Stimulated activated CD4-positive, alpha-beta T cell treated with anti-CD3 and anti-CD28 coated beads, Interleukin-2, amount 100 ng/mL, for 24 hours (primary cell): ENCODE data around the gene PGP.
"Not testable (repeated sequence)": the region's sequence is repeated elsewhere in the genome, so short reads cannot be mapped to it uniquely, and the experiment has no call there.

Source experiments
- DNase-seq, 2 donors: peaks; one replicate each; pipeline ENCODE4 v3.0.0-alpha.2; 2020

Gene PGP

DNA sequence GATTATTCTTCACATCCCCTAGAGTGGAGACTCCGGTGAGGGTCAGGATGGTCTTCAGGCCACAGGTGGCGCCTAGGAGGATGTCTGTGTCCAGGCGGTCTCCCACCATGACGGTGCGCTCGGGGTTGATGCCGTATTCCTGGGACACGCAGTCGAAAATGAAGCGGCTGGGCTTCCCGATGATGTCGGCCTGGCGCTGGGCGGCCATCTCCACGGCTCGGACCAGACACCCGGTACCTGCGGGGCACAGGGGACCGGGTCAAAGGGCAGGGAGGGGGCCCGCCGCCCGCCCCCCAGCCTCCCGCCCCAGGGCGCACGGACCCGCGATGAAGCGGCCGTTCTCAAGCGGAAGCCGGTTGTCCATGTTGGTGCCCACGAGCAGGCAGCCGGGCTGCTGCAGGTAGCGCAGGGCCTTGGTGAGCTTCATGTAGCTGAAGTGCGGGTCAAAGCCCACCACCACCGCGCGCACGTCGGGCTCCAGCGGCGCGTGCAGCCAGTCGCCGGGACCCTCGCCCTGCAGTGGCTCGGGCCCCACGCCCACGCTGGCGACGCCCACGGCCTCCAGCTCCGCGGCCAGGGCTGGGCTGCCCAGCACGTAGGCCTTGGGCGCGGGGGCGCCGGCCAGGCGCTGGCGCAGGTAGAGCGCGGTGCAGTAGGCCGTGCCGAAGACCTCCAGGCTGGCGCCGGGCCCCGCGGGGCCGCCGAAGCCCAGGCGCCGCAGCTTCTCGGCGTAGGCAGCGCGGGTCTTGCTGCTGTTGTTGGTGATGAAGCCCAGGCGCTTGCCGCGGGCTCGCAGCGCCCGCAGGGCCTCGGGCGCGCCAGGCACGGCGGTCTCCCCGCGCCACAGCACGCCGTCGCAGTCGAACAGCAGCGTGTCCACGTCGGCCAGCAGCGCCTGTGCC is 572 bp downstream of the PGP start:
- peak in 1 of 2 donors; percentile 33 for DNase-seq

DNA sequence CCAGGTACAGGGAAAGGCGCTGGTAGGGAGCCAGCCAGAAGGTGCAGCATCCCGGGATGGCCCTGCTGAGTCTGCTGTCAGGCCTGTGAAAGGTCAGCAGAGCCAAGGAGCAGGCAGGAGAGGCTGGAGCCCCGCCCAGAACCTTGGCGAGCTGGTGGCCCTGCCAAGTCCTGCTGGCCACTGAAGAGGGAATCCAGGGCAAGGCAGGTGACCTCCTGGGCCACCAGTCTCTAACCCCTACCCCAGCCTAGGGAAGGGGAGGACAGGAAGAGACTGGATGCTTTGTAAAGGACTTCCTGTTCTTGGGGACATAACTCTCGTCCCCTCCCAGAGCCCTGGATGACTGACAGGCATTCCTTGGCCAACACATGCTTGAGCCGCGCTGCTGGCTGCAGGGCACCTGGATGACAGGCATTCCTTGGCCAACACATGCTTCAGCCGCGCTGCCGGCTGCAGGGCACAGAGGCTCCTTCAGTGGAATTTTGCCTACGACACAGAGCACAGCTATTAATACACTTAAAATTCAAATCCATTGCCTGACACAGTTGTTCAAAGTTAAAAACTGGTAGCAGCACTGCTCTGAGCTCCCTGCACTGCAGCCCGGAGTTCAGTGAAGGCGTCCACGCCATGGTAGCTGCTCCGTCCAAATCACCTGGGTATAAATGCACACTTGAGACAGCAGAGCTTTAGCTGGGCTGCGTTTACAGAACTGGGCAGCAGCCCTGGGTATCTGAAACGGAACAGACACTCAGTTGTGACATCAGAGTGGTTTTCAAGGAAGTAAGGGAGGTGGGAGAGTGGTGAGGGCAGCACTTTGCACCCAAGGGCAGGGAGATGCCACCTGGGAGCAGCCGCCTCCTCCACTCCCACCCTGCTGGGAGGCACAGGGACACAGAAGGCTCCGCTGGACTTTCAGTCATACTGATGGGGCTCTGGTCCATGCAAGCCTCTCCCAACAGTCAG is 2.0 kb downstream of the PGP start:
- peak in 1 of 2 donors; percentile 15 for DNase-seq

DNA sequence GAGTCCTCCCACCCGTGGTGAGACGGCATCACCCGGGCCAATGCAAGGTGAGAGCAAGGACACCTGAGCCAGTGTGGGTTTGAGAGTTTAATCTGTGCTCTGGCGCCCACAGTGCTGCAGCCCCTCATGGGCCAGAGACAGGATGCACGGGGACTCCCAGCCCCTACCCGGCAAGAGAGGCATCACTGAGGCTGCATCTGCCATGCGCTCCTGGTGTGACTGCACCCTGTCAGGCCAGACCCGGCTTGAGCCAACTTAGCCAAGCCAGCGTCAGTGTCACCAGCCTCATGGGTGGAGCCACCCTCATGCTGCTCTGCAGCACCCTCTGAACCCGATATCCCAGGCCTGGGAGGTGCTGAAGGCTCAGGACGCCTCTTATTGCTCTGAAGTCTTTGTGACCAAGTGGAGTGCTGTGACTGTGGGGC is 2.7 kb downstream of the PGP start:
- DNase-seq: peak in 1 of 2 donors; percentile 17

GRCh38 chr16:2210386-2211365 is 4.0 kb downstream of the PGP start, which contains the start of gene BRICD5:
Gene BRICD5, minus strand, starts transcription at chr16:2210863. Its CDS starts 30 bp downstream, at chr16:2210833.
- DNase-seq: peak in 1 of 2 donors; percentile 22

GRCh38 chr16:2210009-2210332 is 4.7 kb downstream of the PGP start:
- no peak for DNase-seq

DNA sequence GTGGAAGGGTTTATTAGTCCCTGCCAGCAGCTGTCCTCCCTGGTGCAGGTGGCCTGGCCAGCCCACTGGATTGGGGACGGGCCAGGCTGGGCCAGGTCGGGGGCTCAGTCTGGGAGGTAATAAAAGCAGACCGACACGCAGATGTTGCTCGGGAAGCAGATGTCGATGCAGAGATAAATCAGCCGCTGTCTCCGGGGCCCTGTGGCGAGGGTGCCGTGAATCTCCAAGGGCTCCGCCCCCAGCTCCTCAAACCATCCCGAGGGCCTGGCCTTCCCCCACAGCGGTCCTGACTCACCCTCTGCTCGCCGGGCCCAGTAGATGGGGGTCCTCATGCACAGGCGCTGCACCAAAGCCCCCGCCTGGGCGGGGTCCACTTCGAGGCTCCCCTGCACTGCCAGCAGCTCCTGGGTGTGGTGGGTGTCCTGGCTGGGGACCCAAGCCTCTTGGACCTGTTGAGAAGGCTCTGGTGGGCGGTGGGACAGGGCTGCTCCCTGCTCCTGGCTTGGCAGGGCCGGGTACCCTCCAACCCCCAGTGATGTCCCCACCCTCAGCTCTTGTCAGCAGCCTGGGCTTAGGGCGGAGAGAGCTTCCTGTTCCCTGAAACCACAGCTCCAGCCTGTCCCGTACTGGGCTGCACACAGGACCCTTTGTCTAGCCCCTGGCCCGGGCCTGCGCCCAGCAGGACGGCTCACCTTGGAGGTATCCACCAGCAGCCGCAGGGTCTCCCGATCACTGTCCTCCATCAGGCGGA is 5.2 kb downstream of the PGP start:
- DNase-seq: no peak

DNA sequence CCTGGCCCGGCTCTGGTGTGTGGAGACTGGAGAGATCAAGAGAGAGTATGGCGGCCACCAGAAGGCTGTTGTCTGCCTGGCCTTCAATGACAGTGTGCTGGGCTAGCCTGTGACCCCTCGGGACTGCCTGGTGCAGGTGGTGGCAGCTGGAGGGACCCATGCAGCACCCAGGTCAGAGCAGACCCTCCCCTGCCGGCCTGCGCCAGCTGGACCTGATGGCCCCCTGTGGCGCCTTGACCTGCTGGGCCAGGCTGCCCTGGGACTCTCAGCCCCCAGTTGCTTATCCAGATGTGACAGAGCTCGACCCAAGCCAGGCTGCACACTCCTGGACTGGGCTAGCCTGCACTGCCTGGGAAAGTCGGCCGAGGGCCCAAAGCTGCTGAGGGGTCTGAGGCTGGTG is 5.9 kb downstream of the PGP start:
- no peak for DNase-seq

DNA sequence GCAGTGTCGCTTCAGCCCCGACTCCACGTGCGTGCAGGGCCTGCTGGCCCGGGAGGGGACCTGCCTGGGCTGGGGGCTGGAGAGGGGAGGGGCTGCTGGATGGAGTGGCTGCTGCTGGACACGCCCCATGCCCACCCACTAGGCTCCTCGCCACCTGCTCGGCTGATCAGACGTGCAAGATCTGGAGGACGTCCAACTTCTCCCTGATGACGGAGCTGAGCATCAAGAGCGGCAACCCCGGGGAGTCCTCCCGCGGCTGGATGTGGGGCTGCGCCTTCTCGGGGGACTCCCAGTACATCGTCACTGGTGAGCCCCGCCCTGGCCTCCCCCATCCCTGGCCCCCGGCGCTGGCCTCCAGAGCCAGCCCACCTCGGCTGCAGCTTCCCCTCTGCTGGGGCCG is 6.3 kb downstream of the PGP start:
- no peak for DNase-seq

- no peak for DNase-seq
These were observed 6.8 kb downstream of the PGP start for GRCh38 chr16:2207872-2208271.

DNA sequence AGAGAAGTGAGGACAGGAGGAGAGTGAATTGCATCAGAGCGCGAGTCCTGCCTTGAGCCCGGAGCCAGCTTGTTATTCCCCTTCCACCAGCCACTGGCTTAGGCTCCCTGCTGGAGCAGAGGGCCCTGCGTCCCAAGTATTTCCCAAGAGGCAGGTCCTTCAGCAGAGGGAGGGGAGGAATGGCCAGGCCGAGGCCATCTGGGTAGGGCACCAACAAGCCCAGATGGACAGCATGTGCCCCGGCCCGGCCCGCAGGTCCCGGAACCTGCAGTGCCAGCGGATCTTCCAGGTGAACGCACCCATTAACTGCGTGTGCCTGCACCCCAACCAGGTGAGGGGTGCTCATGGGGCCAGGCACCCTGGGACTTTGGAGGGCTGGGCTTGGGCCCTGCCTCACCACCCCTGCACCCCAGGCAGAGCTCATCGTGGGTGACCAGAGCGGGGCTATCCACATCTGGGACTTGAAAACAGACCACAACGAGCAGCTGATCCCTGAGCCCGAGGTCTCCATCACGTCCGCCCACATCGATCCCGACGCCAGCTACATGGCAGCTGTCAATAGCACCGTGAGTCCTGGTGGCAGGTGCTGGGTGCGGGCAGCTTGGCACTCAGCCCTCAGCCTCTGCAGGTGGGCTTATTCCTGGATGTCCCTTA is 7.7 kb downstream of the PGP start:
- DNase-seq: no peak

GRCh38 chr16:2206420-2206779 is 8.2 kb downstream of the PGP start:
- DNase-seq: no peak

DNA sequence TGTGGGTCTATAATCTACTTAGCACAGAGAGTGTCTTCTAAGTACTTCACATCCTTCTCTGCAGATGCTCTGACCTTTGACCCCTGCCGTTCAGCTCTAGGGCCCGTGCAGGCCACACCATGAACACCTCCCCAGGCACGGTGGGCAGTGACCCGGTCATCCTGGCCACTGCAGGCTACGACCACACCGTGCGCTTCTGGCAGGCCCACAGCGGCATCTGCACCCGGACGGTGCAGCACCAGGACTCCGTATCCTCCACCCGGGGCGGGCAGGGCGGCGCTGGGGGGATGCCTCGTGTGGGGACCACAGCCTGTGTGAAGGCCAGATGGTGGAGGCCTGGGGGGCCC is 8.7 kb downstream of the PGP start:
- DNase-seq: no peak

DNA sequence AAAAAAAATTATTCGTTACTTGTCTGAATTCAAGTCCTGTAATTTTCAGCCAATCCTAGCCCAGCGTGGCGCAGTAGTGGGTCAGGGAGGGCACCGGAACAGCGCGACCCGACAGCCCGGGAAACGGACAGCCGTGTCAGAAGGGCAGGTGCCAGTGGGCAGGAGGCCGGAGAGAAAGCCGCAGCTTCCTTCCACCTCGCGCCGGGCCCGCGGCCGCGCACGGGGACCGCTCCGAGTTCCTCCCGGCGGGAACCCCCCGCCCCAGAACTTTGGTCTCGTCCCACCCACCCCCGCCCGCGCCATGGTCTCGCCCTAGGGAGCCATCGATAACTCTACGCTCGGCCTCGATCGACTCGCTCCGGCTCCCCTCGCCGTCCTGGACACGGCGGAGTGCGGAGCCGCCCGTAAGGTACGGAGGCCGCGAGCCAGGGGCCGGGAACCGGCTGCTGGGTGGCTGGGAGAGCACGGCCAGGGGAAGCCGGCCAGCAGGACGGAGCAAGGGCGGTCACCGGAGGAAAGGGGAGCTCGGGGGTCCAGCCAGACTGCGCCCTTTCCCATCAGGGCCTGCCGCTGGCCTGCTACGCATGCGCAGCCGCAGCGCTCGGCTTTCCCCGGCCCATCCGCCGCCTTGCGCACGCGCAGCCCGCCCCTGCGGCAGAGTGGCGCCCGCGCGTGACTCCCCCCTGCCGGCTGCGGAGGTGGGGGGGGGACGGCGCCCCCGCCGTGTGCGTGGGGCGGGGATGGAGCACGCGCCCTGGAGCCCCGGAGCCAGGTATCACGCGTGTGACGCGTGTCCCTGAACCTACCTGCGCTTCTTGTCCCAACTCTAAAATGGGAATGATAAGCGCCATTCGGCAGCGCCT is 9.3 kb downstream of the PGP start, which contains the start of gene MLST8:
MLST8 (plus strand) TSS at position 351 of the 863 bp plus-strand sequence. CDS start 632 bp downstream, outside the sequence.
- peak; percentile 88 to 90 for DNase-seq

DNA sequence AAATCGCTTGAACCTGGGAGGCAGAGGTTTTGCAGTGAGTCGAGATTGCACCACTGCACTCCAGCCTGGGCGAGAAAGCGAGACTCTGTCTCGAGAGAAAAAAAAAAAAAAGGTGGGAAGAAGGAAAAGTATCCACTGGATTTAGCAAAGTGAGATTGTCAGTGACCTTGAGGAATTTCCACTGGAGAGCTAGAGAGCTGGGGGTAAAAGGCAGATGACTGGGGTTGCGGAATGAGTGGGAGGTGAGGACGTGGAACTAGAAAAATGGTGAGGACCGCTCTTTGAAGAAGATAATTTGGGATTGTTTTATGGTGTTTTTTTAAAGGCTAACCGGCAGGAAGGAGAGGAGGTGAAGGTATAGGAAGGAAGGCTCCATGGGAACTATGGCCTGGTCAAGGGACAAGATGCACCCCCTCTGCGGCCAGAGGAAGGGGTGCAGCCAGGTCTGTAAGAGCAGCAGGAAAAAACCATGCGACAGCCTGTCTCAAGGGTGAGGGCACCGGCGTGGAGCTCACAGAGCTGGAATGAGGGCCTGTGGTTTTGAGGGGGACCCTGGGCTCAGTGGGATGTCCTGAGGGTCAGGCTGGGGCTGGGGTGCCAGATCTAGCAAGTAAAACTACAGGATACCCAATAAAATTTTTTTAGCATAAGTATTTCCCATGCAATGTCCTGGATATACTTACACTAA is 10.1 kb downstream of the PGP start:
- DNase-seq: peak in 1 of 2 donors; percentile 18

DNA sequence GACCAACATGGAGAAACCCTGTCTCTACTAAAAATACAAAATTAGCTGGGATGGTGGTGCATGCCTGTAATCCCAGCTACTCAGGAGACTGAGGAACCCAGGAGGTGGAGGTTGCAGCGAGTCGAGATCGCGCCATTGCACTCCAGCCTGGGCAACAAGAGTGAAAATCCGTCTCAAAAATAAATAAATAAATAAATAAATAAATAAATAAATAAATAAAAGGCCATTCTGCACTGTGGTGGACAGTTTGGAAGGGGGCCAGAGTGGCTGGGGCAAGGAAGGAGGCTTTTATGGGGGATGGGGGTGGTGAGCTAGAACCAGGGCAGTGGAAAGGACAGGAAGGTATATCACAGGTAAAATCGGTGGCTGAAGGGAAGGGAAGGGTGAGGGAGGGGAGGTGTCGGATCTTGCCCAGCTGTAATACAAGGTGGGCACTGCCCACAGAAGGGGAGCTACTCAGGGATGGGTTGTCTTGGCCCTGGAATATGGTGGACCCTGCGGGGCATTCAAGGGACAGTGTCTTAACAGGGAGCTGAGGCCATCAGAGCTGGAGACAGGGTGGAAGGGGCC is 11.4 kb downstream of the PGP start:
- not testable (repeated sequence) for DNase-seq

DNA sequence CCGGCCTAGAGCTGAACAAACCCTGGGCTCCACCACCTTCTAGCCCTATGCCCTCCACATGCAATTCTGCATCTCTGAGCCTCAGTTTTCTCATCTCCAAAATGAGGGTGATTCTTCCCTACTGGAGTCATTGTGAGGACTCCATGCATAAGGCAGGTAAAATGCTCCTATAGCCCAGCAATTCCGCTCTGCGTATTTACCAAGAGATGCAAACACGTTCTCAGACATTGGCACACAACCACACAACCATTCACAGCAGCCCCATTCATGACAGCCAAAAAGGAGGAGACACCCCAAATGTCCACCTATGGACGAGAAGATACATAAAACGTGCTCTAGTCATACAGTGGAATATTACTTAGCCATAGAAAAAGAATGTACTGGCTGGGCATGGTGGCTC is 14.3 kb downstream of the PGP start:
- DNase-seq: no peak

DNA sequence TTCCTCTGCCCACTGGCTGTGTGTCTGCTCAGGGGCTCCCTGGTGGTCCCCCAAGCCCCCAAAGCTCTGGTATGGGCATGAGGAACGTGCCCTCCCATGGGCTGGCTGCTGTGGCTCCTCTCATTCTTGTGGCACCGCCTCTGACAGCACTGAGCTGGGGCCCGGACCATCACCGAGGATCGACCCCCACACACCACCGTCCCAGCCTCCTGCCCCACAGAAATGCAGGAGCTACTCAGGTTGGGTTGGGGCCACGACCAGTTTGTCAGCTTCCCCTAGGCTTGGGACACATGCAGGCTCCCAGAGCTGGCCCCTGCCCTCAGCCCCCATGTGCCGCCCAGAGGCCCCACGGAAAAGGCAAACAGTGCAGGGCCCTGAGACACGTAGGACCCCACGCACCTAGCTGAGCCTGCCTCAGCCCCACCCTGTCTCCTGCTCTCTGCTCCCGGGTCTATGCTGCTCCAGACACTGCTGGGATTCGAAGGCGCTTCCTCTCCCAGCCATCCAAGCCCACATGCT is 15.0 kb downstream of the PGP start:
- DNase-seq: no peak

DNA sequence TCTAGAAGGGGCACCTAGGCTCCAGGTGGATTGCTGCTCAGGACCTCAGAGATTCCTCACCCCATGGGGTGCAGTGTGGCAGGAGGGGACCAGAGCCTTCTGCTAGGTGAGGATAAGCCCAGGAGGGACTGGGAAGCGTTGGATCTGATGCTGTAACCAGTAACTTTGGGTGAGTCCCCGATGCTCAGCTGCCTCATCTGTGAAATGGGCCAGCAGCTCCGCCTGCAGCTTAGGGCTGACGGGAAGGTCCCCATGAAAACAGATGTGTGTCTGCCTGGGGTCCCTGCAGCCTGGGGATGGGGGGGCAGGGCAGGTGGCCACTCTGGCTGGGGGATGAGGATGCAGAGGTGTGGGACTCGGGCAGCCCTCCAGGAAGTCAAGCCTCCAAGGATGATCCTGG is 15.5 kb downstream of the PGP start:
- DNase-seq: no peak

- no peak for DNase-seq
These were observed 16.4 kb downstream of the PGP start for GRCh38 chr16:2198283-2198682.
